ENCODE data around the gene CTSS. TPM values are rescaled to one million over a fixed set of nuclear protein-coding genes. Genes with fewer than 3 reads are reported as not detected.

The CTSS gene
- total and polyA plus RNA-seq, 9 donors: 8.7 to 131 (median 13.6) TPM

- DNase-seq: no peak
- H3K4me3 ChIP-seq: no peak overlapping the region
- H3K27ac ChIP-seq: no peak overlapping the region
- no peaks in the 10 kb centered on the region for H3K4me1 ChIP-seq (ENCODE audit: insufficient read depth)
- TF ChIP-seq POLR2A (IDR thresholded peaks at IDR 0.05) (no peak), CTCF (IDR thresholded peaks at IDR 0.05) (no peak)
- intact Hi-C loops (cut with DNase I): no loop called here
- no peaks in the 10 kb centered on the region for H3K36me3 ChIP-seq
- H3K27me3 ChIP-seq: no peaks in the 10 kb centered on the region
- 88 to 95% (median 91%) methylated on average over 1 of the region's 1 CpG for WGBS, 3 donors
- H3K9me3 ChIP-seq: no peaks in the 10 kb centered on the region
Observed at GRCh38 chr1:150706091-150706490, 59.5 kb downstream of the CTSS start.

GRCh38 chr1:150703427-150703826 lies 62.2 kb downstream of the CTSS start:
- H3K4me3 ChIP-seq: no peak overlapping the region
- DNase-seq: no peak
- no peaks in the 10 kb centered on the region for H3K9me3 ChIP-seq
- H3K27me3 ChIP-seq: no peaks in the 10 kb centered on the region
- no peak for TF ChIP-seq CTCF (IDR thresholded peaks at IDR 0.05)
- TF ChIP-seq EP300 (IDR thresholded peaks at IDR 0.05): no peak
- no peak for TF ChIP-seq POLR2A (IDR thresholded peaks at IDR 0.05)
- no peaks in the 10 kb centered on the region for H3K36me3 ChIP-seq
- intact Hi-C loops (cut with DNase I): no loop called here
- H3K27ac ChIP-seq: no peak overlapping the region
- H3K4me1 ChIP-seq (ENCODE audit: insufficient read depth): no peaks in the 10 kb centered on the region

- H3K4me3 ChIP-seq: peak within 1 kb of the TSS; percentile 56
- no peaks in the 10 kb centered on the region for H3K27me3 ChIP-seq
- DNase-seq: peak; percentile 89 to 95 (median 89)
- H3K27ac ChIP-seq: peak within 1 kb of the TSS in 1 of 2 donors; percentile 43
- WGBS, 3 donors: 0 to 2% (median 2%) methylated on average over 18 of the region's 18 CpGs
- intact Hi-C loops (cut with DNase I): loop anchor here in 1 of 4 donors (10.0 kb wide), 1 partner anchor 142 kb away; no protein-coding TSS in a partner anchor
- no peaks in the 10 kb centered on the region for H3K4me1 ChIP-seq (ENCODE audit: insufficient read depth)
- H3K36me3 ChIP-seq: no peaks in the 10 kb centered on the region
- no peaks in the 10 kb centered on the region for H3K9me3 ChIP-seq
- no peak for TF ChIP-seq EP300 (IDR thresholded peaks at IDR 0.05)
- peak in 1 of 3 donors; percentile 45 for TF ChIP-seq CTCF (IDR thresholded peaks at IDR 0.05)
- peak; percentile 70 for TF ChIP-seq POLR2A (IDR thresholded peaks at IDR 0.05)
Observed at GRCh38 chr1:150696995-150697927, 68.3 kb downstream of the CTSS start, which contains the start of gene GOLPH3L. GOLPH3L (minus strand) TSS chr1:150697154; CDS start chr1:150694838, 2,316 bp downstream.

GRCh38 chr1:150696590-150696989 lies 69.0 kb downstream of the CTSS start:
- peak overlapping the region in 1 of 2 donors; percentile 41 for H3K27ac ChIP-seq
- DNase-seq: no peak

More at GRCh38 chr1:150696590-150696989, 69.0 kb downstream of the CTSS start:
- no peaks in the 10 kb centered on the region for H3K4me1 ChIP-seq (ENCODE audit: insufficient read depth)
- H3K27me3 ChIP-seq: no peaks in the 10 kb centered on the region
- TF ChIP-seq CTCF (IDR thresholded peaks at IDR 0.05): no peak
- intact Hi-C loops (cut with DNase I): loop anchor here in 1 of 4 donors (10.0 kb wide), 1 partner anchor 142 kb away; no protein-coding TSS in a partner anchor
- H3K9me3 ChIP-seq: no peaks in the 10 kb centered on the region
- WGBS, 3 donors: 0 to 3% (median 0%) methylated on average over 6 of the region's 6 CpGs
- no peaks in the 10 kb centered on the region for H3K36me3 ChIP-seq
- H3K4me3 ChIP-seq: peak overlapping the region; percentile 56

Data from ovary (tissue), 9 donors.